Activated CD4-positive, CD25-positive, alpha-beta regulatory T cell treated with anti-CD3 and anti-CD28 coated beads, Interleukin-2, amount 50 U/mL, for 16 hours (primary cell): ENCODE measurements around the gene RPH3AL.
"Not testable (repeated sequence)": the region's sequence is repeated elsewhere in the genome, so short reads cannot be mapped to it uniquely, and the experiment has no call there.

ENCODE experiments used
- DNase-seq: peaks from one replicate; pipeline ENCODE4 v3.0.0-alpha.2; 2020; ENCODE audit warnings: low read depth, low spot score

The RPH3AL gene

GRCh38 chr17:202501-202951 lies 150.1 kb downstream of the RPH3AL start:
- DNase-seq = no peak

GRCh38 chr17:201736-202135 lies 150.9 kb downstream of the RPH3AL start:
- not testable (repeated sequence) for DNase-seq

- not testable (repeated sequence) for DNase-seq
Measured at GRCh38 chr17:201257-201656, 151.3 kb downstream of the RPH3AL start.

GRCh38 chr17:200586-200985 lies 152.0 kb downstream of the RPH3AL start:
- no peak for DNase-seq

GRCh38 chr17:199806-200545 lies 152.6 kb downstream of the RPH3AL start:
- no peak for DNase-seq

- DNase-seq = no peak
Measured at GRCh38 chr17:199191-199604, 153.4 kb downstream of the RPH3AL start.

- not testable (repeated sequence) for DNase-seq
Measured at GRCh38 chr17:198225-198624, 154.4 kb downstream of the RPH3AL start.

- no peak for DNase-seq
Measured at GRCh38 chr17:197352-197751, 155.3 kb downstream of the RPH3AL start.

- DNase-seq = no peak
Measured at GRCh38 chr17:194828-195602, 157.6 kb downstream of the RPH3AL start.

- DNase-seq = no peak
Measured at GRCh38 chr17:193841-194806, 158.5 kb downstream of the RPH3AL start.

- DNase-seq = no peak
Measured at GRCh38 chr17:193426-193810, 159.2 kb downstream of the RPH3AL start.

- no peak for DNase-seq
Measured at GRCh38 chr17:192666-193425, 159.8 kb downstream of the RPH3AL start.

- no peak for DNase-seq
Measured at GRCh38 chr17:189444-189843, 163.2 kb downstream of the RPH3AL start.

GRCh38 chr17:187130-187529 lies 165.5 kb downstream of the RPH3AL start:
- no peak for DNase-seq

GRCh38 chr17:185445-186138 lies 167.0 kb downstream of the RPH3AL start:
- no peak for DNase-seq

GRCh38 chr17:183021-183420 lies 169.6 kb downstream of the RPH3AL start:
- no peak for DNase-seq

GRCh38 chr17:182050-182751 lies 170.4 kb downstream of the RPH3AL start:
- DNase-seq = no peak

- no peak for DNase-seq
Measured at GRCh38 chr17:181245-182049, 171.2 kb downstream of the RPH3AL start, which contains the start of gene DOC2B. DOC2B (minus strand) TSS chr17:181650; CDS start chr17:181479, 171 bp downstream.
